ENCODE data around the gene APPBP2.
"Not testable (repeated sequence)": the region's sequence is repeated elsewhere in the genome, so short reads cannot be mapped to it uniquely, and the experiment has no call there.

APPBP2 gene

DNA sequence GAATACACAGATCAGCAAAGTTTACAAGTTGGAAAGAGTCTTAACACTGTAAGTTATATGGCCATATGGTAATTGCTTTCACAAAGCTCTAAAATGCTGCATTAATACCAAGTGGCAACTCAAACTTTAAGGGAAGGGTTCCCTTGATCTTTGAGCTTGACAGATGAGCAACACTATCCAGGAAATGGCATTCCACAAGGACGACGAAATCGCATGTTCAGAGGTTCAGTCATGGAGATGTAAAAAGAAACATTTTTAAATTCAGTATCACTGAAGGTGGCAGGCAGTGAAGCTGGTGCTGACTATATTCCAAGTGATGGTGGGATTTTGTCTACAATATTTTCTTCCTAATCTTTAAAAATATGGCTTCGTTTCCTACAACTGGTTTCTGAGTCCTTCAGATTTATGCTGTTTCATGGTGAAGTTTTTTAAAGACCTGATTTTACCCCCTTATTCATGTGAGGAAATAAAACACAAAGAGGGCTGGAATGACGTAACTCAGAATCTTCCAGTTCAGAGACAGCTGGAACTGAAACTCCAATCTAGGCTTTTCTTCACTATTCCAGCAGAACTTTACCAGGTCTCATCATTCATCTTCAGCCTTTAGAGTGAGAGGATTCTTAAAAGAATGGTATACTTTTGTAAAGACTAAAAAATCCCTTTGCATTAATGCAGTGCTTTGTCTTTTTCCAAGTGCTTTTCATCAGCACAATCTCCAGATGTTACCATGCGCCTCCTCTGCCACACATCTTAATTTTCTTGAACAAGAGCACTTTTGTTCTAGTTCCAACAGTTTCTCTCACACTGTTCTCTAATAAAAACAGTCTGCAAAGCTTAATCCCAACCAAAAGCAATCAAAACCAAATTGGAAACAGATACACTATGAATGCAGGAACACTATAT, 83.5 kb downstream of the APPBP2 start:
- H3K4me3 ChIP-seq (ENCODE audit: low read depth, low read length): no peak overlapping the region

DNA sequence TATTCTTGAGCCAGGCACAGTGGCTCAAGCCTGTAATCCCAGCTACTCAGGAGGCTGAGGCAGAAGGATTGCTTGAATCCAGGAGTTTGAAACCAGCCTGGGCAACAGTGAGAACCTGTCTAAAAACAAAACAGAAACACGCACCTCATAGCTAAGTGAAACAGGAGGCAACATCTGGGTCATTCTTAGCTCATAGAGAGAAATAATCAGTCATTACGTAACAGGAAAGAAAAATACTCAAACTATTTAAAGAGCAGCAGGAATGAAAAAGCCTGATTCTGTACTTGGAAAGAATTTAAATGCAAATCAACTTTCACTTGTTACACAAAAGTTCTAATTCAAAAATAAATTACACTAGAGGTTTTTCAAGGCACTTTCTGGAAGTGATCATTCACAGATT, 86.5 kb downstream of the APPBP2 start:
- no peak overlapping the region for H3K4me3 ChIP-seq (ENCODE audit: low read depth, low read length)

DNA sequence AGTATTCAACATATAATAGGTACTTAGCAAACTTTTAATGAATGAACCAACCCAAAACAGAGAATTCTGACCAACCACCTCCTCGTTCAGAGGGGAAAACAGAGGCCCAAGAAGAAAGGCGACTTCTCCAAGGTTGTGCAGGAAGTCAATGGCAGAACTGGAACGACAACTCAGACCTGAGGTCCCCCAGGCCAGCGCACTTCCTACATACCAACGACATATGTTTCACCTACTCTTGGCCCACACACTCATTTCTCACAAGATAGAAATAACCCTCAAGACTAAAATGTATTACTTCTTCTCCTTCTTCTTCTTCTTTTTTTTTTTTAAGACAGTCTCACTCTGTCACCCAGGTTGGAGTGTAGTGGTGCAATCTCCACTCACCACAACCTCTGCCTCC, 89.4 kb downstream of the APPBP2 start:
- H3K4me3 ChIP-seq (ENCODE audit: low read depth, low read length): no peak overlapping the region

DNA sequence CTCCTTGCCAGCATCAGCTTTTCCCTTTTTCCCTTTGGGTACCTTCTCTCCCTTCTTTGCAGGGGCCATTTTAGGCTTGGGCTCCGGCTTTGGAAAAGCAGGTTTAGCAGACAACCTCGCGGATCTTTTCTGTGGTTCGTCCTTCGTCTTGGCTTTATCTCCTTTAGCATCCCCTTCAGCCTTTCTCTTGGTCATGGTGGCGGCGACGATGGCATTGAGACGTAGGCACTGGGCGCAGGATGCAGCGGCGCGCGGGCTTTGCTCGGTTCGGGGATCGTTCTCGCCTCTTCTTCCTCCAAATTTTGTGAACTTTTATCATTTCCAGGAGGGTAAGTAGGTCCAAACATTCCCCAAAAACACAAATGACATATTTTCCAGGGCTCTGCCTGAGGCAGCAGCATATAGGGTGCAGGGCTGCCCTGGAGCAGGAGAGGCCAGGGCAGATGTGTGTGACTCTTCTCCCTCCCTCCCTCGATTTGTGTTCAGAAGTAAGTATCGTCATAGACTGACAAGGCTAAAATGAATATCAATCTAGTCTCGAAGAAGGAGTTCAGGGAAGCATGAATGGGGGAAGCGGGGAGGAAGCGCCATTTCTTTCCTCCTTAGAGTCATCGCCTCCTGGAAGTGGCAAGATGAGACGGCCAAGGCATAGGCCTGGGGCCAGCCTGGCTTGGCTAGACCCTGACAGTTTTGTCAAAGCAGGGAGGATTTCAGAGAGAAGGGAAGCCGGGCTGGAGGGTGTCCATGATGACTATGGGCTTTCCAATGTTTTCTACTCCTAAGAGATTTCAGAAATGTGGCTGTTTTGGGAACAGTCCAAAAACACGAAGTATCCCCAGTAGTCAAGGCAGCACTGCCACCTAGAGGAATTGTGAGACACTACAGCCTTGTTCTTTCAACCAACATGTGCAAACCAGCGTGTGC, 90.5 kb downstream of the APPBP2 start:
- no peak overlapping the region for H3K4me3 ChIP-seq (ENCODE audit: low read depth, low read length)

DNA sequence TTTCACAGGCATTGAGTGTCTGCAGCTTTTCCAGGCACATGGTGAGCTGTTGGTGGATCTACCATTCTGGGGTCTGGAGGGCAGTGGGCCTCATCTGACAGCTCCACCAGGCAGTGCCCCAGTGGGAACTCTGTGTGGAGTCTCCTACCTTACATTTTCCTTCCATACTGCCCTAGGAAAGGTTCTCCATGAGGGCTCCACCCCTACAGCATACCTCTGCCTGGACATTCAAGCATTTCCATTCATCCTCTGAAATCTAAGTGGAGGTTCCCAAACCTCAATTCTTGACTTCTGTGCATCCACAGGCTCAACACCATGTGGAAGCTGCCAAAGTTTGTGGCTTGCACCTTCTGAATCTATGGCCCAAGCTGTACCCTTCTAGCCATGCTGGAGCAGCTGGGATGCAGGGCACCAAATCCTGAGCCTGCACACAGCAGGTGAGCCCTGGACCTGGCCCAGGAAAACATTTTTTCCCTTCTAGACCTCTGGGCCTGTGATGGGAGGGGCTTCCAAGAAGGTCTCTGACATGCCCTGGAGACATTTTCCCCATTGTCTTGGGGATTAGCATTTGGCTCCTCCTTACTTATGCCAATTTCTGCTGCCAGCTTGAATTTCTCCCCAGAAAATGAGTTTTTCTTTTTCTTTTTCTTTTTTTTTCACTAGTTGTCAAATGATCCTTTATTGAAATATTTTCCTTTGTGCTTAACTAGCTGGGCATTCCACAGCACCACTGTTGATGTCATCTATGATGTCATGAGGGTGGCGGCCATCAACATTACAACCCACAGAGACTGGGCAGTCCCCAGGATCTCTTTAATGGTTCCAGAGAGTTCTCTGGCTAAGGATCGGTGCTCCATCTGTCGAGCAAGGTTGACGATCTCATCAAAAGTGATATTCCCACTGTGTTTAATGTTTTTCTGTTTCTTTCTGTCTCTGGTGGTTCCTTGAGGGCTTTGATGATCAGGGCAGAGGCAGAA, 92.7 kb downstream of the APPBP2 start:
- not testable (repeated sequence) for H3K4me3 ChIP-seq (ENCODE audit: low read depth, low read length)

DNA sequence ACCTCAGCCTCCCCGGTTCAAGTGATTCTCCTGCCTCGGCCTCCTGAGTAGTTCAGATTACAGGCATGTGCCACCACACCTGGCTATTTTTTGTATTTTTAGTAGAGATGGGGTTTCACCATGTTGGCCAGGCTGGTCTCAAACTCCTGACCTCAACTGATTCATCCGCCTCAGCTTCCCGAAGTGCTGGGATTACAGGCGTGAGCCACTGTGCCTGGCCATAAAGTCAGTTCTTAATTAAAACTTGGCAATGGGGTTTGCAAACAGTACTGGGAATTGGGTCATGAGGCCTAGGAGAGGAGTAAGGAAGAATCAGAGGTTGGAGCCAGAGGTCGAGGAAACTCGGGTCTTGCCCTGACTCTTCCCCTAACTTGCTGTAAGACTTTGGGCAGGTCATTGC, 95.5 kb downstream of the APPBP2 start:
- H3K4me3 ChIP-seq (ENCODE audit: low read depth, low read length): not testable (repeated sequence)

DNA sequence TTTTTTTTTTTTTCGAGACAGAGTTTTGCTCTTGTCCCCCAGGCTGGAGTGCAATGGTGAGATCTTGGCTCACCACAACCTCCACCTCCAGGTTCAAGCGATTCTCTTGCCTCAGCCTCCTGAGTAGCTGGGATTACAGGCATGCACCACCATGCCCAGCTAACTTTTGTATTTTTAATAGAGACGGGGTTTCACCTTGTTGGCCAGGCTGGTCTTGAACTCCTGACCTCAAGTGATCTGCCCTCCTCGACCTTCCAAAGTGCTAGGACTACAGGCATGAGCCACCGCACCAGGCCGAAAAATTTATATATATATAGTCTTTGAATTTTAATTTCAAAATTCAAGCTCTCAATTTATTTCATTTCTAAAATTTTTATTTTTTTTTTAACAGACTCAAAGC, 97.6 kb downstream of the APPBP2 start:
- not testable (repeated sequence) for H3K4me3 ChIP-seq (ENCODE audit: low read depth, low read length)

DNA sequence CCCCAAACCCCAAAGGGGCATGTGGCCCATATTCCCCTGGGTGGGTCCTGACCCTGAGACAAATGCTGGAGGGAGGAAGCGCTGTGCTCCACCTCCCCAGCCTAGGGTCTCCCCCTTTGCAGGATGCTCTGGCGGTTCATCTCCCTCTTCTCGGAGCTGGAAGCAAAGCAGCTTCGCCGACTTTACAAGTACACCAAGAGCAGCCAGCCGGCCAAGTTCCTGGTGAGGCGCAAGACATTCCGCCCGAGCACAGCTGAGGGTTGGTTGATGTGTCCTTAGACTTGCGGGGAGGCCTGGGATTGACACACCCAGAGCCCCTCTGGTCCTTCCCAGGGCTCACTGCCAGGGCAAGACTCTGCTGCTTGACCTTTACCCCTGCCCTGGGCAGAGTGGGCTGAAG, 99.4 kb downstream of the APPBP2 start:
- H3K4me3 ChIP-seq (ENCODE audit: low read depth, low read length): no peak overlapping the region

DNA sequence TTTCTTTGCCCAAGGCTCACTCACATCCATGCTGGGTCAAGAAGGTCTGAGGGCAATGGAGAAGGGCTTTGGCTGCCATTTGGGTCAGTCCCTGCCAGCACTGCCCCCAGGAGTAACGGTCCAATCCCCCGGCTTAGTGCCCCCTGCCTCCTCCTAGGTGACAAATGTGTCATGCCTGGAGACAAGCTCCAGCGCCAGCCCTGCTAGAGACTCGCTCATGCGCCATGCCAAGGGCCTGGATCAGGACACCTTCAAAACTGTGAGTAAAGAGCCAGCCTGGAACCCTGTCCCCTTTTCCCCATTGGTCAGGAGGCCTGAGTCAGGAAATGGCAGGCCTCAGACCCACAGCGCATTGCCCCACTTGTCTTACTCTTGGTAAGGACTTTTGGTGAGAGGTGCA, 100.4 kb downstream of the APPBP2 start:
- no peak overlapping the region for H3K4me3 ChIP-seq (ENCODE audit: low read depth, low read length)

DNA sequence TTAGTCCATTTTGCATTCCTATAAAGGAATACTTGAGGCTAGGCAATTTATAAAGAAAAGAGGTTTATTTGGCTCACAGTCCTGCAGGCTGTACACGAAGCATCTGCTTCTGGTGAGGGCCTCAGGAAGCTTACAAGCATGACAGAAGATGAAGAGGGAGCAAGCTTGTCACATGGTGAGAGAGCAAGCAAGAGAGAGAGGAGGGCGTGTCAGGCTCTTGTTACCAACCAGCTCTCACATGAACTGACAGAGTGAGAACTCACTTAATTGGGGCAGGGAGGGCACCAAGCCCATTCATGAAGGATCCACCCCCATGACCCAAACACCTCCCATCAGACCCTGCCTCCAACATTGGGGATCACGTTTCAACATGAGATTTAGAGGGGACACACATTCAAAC, 102.2 kb downstream of the APPBP2 start:
- H3K4me3 ChIP-seq (ENCODE audit: low read depth, low read length): no peak overlapping the region

DNA sequence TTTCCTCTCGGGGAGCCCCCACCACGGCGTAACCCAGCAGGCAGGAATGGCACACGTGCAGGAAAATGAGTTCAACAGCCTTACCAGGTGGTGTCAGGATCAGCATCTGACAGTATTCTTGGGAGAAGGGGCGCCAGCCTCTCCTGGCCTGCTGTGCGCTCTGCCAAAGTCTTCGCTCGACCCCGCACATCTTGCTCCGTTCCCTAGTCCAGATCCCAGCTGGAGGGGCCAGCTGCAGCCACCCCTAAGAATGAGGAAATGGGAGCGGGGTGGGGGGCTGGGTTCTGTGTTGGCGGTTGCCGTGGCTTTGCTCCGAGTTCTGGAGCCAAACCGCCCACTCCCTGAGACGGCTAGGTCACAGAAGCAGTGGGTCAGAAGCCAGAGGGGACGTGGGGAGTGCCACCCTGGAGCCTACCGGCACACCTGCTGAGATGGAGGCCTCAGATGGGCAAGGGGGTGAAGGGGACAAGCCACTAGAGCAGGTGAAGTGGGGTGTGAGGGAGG, 103.8 kb downstream of the APPBP2 start, which contains the start of gene CHCT1:
Gene CHCT1, plus strand, starts transcription at position 328 of the 504 bp plus-strand sequence. Its CDS starts 104 bp downstream, at position 432.
- peak within 1 kb of the TSS; percentile 54 for H3K4me3 ChIP-seq (ENCODE audit: low read depth, low read length)

DNA sequence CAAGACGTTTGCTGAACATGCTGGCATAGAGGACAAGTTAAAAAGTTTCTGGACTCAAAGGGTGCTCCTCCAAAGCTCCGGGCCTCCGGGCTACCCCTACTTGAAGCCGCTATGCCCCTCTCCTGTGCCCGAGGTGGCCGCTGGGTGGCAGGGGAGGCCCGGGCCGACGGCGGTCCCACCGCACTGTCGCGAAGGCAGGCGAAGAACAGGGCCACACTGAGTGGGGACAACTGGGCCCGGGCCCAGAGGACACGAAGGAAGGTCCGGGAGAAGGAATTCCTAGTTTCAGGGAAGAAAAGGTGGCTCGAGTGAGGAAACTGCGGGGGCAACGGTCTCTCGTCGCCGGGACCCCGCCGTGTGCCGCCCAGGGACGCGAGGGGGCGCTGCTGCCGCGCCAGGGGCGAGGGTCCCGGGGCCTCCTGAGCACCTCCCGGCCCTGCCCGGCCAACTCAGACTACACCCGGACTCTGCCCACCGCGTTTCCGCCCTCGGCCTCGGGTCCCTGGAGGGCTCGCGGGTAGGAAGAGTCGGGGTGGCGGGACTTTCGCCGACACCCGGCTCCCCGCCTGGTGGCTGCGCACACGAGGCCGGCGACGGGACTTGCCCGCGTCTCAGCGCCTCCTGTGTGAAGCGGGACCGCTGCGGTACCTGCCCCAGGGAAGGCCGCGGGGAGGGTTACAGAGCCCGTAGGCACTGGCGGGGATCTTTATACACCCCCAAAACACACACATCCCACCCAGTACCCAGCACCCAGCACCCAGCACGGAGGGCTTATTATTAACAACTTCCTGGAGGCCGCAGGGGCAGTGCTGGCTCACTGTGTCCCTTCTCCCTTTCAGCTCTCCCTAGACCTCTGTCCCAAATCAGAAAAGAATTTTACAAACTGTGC, 104.5 kb downstream of the APPBP2 start:
- peak overlapping the region; percentile 54 for H3K4me3 ChIP-seq (ENCODE audit: low read depth, low read length)

DNA sequence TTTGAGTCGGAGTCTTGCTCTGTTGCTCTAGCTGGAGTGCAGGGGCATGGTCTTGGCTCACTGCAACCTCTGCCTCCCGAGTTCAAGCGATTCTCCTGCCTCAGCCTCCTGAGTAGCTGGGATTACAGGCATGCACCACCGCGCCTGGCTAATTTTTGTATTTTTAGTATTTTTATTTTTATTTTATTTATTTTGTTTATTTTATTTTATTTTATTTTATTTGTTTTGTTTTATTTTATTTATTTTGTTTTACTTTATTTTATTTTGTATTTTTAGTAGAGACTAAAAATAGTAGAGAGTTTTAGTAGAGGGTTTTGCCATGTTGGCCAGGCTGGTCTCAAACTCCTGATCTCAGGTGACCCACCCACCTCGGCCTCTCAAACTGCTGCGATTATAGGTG, 106.2 kb downstream of the APPBP2 start:
- not testable (repeated sequence) for H3K4me3 ChIP-seq (ENCODE audit: low read depth, low read length)

DNA sequence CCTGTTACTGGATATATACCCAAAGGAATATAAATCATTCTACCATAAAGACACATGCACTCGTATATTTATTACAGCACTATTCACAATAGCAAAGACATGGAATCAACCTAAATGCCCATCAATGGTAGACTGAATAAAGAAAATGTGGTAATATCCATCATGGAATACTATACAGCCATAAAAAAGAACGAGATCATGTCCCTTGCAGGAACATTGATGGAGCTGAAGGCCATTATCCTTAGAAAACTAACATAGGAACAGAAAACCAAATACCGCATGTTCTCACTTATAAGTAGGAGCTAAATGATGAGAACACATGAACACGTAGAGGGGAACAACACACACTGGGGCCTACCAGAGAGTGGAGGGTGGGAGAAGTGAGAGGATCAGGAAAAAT, 107.0 kb downstream of the APPBP2 start:
- H3K4me3 ChIP-seq (ENCODE audit: low read depth, low read length): not testable (repeated sequence)

DNA sequence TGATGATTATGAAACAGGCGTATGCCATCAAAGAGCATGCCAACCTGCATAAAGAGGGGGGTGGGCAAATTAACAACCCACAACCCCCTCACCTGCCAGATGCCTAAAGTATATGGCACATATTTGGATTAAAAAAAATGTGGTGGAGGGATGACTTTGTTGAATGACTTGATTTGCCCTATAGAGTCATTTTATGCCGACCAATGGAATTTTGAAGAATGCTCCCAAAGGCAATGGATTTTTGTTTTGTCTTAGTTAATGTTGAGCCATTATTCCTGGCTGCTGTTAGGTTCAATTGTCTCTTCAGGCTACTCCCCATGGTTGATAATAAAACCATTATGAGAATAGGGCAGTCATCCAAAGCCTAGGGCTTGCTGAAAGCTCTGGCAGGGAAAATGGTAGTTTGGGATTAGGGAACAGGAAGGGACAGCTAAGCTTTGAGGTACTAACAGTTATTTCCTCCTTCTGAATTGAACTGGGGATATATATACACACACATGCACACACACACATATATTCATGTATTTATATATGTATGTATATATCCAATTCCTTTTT, 109.6 kb downstream of the APPBP2 start:
- no peak overlapping the region for H3K4me3 ChIP-seq (ENCODE audit: low read depth, low read length)

DNA sequence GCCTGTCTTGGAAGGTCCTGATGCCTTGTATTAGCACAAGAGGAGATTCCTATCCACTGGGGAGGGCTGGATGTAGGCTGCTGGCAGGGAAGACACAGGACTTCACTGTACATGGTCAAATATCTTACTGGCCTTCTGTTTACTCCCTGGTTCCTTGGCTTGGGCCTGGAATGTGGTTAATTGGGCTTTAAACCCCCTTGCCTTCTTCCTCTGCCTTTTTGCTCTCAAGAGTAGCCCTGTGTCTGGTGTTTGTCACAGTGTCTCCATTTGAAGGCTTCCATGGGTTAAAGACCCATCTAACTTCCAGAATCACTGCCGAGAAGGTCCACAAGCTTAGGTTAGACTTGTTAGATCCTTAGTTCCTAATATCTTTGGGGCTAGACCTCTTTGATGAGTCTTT, 110.9 kb downstream of the APPBP2 start:
- no peak overlapping the region for H3K4me3 ChIP-seq (ENCODE audit: low read depth, low read length)

DNA sequence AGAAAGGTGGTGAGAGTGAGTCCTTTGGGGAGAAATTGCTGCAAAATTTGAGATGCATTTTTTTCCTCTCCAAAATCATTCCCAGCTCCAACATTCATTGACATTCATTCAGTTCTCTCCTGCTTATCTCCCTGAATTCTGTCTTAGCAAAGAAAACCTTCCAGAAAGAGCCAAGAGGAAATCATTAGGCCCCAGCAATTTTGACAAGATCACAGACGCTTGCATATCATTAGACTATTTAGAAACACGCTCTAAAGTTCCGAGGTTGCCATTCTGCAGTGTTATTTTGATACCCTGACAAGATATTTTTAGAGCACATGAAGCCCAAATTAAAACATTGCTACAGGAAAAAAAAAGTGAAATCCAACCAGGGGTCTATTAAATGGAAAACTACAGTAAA, 113.3 kb downstream of the APPBP2 start:
- no peak overlapping the region for H3K4me3 ChIP-seq (ENCODE audit: low read depth, low read length)

DNA sequence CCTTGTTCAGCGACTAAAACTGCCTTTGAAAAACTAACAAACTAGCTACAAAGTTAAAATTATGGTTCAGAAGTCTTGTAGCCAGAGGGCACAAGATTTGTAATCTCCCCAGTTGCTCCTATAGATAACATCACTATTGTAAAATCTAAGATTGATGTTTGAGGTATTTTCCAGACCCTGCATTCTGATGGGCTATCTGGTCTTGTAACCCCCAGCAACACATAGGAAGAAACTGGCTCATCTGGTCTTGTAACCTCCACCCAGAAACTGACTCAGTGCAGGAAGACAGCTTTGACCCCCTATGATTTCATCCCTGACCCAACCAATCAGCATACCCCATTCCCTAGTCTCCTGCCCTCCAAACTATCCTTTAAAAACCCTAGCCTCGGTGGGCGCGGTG, 116.0 kb downstream of the APPBP2 start:
- H3K4me3 ChIP-seq (ENCODE audit: low read depth, low read length): no peak overlapping the region

DNA sequence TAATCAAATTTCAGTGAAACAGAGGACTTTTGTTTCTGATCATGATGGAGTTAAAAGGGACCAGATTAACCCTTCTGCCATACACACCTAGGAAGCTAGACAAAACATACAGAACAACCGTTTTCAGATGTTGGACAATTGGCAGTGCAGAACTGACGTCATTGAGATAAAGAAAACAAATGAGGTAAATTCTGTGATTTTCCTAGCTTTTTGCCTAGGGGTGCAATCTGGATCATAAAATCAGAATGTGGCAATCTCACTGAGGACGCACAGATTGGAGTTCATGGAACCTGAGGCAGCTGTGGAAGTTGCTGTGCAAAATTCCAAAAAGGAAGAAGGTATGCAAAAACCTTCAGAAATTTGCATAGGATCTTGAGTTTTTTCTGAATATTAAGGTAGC, 119.2 kb downstream of the APPBP2 start:
- no peak overlapping the region for H3K4me3 ChIP-seq (ENCODE audit: low read depth, low read length)
